Liver (tissue), 9 donors: Measurements from ENCODE around the gene THOC5. TPM values are rescaled to one million over a fixed set of nuclear protein-coding genes. Genes with fewer than 3 reads are reported as not detected.

Source experiments
- DNase-seq: peaks from one replicate; pipeline ENCODE4 v3.0.0-alpha.2; 2017; ENCODE audit warnings: low spot score
- H3K27ac ChIP-seq, 2 donors: one replicate each; pipeline ENCODE4 v1.7.0; 2013; ENCODE audit warnings: inconsistent platforms in 2 of 2, low read length in 2 of 2, control low read depth in 1 of 2, low read depth in 1 of 2, mild to moderate bottlenecking in 1 of 2
- H3K27me3 ChIP-seq, 4 donors: one replicate each; pipeline versions ENCODE4 v1.6.1 to v1.7.0; 2013; ENCODE audit warnings: low read length in 3 of 4, inconsistent platforms in 1 of 4, mild to moderate bottlenecking in 1 of 4, moderate library complexity in 1 of 4; ENCODE audit not compliant: control insufficient read depth in 4 of 4, insufficient read depth in 4 of 4
- H3K36me3 ChIP-seq, 4 donors: one replicate each; pipeline versions ENCODE4 v1.6.1 to v1.7.0; 2013; ENCODE audit warnings: low read length in 3 of 4, mild to moderate bottlenecking in 3 of 4, low read depth in 1 of 4, moderate library complexity in 1 of 4; ENCODE audit not compliant: control insufficient read depth in 4 of 4, insufficient read depth in 3 of 4
- H3K4me1 ChIP-seq, 4 donors: one replicate each; pipeline versions ENCODE4 v1.6.1 to v1.7.0; 2013; ENCODE audit warnings: low read length in 3 of 4, mild to moderate bottlenecking in 3 of 4, moderate library complexity in 1 of 4; ENCODE audit not compliant: control insufficient read depth in 4 of 4, insufficient read depth in 4 of 4
- H3K4me3 ChIP-seq, 3 donors: one replicate each; pipeline versions ENCODE4 v1.6.1 to v1.7.0; 2013; ENCODE audit warnings: low read length in 3 of 3, control low read depth in 1 of 3, low read depth in 1 of 3, mild to moderate bottlenecking in 1 of 3
- H3K9ac ChIP-seq, 2 donors: one replicate each; pipeline ENCODE4 v1.7.0; 2013; ENCODE audit warnings: low read length in 2 of 2, mild to moderate bottlenecking in 2 of 2, moderate library complexity in 2 of 2, control low read depth in 1 of 2, low read depth in 1 of 2
- H3K9me3 ChIP-seq, 4 donors: one replicate each; pipeline versions ENCODE4 v1.6.1 to v1.7.0; 2013; ENCODE audit warnings: low read length in 3 of 4; ENCODE audit not compliant: control insufficient read depth in 4 of 4
- EGR1 ChIP-seq, 2 donors: IDR thresholded peaks; 2 replicates each; pipeline ENCODE4 v1.6.1; 2016 to 2018; ENCODE audit warnings: antibody characterized with exemption in 2 of 2, low read depth in 2 of 2
- FOXA1 ChIP-seq: IDR thresholded peaks from 2 replicates; pipeline ENCODE4 v1.6.1; 2016; ENCODE audit warnings: antibody characterized with exemption
- GABPA ChIP-seq, 2 donors: IDR thresholded peaks in 1 of 2; conservative IDR thresholded peaks in 1 of 2; 2 replicates each; pipeline ENCODE4 v1.6.1; 2016; ENCODE audit warnings: antibody characterized with exemption in 2 of 2, mild to moderate bottlenecking in 1 of 2, moderate library complexity in 1 of 2
- HNF4A ChIP-seq, 2 donors: conservative IDR thresholded peaks; 2 replicates each; pipeline ENCODE4 v1.6.1; 2016; ENCODE audit warnings: antibody characterized with exemption in 2 of 2, mild to moderate bottlenecking in 2 of 2
- JUND ChIP-seq, 2 donors: IDR thresholded peaks; 2 replicates each; pipeline ENCODE4 v1.6.1; 2016; ENCODE audit warnings: antibody characterized with exemption in 2 of 2
- MAX ChIP-seq: IDR thresholded peaks from 2 replicates; pipeline ENCODE4 v1.6.1; 2016; ENCODE audit warnings: antibody characterized with exemption
- NR2F2 ChIP-seq: IDR thresholded peaks from 2 replicates; pipeline ENCODE4 v1.6.1; 2016; ENCODE audit warnings: antibody characterized with exemption
- SP1 ChIP-seq: IDR thresholded peaks from 2 replicates; pipeline ENCODE4 v1.6.1; 2018; ENCODE audit warnings: antibody characterized with exemption, mild to moderate bottlenecking
- TAF1 ChIP-seq: conservative IDR thresholded peaks from 2 replicates; pipeline ENCODE4 v1.6.1; 2016; ENCODE audit warnings: antibody characterized with exemption, mild to moderate bottlenecking
- YY1 ChIP-seq: IDR thresholded peaks from 2 replicates; pipeline ENCODE4 v1.6.1; 2016; ENCODE audit warnings: antibody characterized with exemption, mild to moderate bottlenecking
- WGBS: extraction: QIAGEN DNeasy Blood & Tissue Kit; methylation state at CpG from one replicate; pipeline ENCODE4 v1.1.7; 2013; 5-methylcytosine and 5-hydroxymethylcytosine counted together
- polyA plus RNA-seq, 2 donors: library from polyadenylated mRNA; stranded (reverse) in 1 of 2; unstranded in 1 of 2; fragments of 200-250 nt in 1 of 2; fragments of >200 nt in 1 of 2; fragmentation: Nextera tagmentation in 1 of 2; extraction: Ambion mirVana in 1 of 2; gene quantifications; one replicate each; pipeline versions ENCODE4 v1.2.1 to v1.2.3, GENCODE V29; 2013 to 2015
- total RNA-seq, 2 donors: library from RNA; depleted of rRNA; stranded (reverse); fragments of >200 nt; gene quantifications; one replicate each; pipeline ENCODE4 v1.2.3, GENCODE V29; 2014
- TF ChIP-seq, protein P1 (sequence below): IDR thresholded peaks from 2 replicates; pipeline ENCODE4 v1.6.1; 2016; ENCODE audit warnings: antibody characterized with exemption
- TF ChIP-seq, protein P2 (sequence below): fragments of 150-350 bp; IDR thresholded peaks from 2 replicates; pipeline ENCODE4 v1.5.1; 2017; ENCODE audit warnings: improper control_type of control experiment, low read depth, low read length; ENCODE audit not compliant: missing input control
- TF ChIP-seq, protein P3 (sequence below): IDR thresholded peaks from 2 replicates; pipeline ENCODE4 v1.6.1; 2016; ENCODE audit warnings: antibody characterized with exemption
- donor health status: healthy.
- donor health status: healthy.
- donor health status: healthy.
- donor health status: healthy.
- donor health status: healthy.

Gene THOC5
- total and polyA plus RNA-seq, 4 donors, result 7.4 to 25.1 (median 14.5) TPM

- DNase-seq, result no peak
- H3K9me3 ChIP-seq, result no peaks in the 10 kb centered on the region
- H3K4me1 ChIP-seq, result peaks cover 5 to 21% (median 9%) of the 10 kb centered on the region in 4 donors
- no peak overlapping the region for H3K4me3 ChIP-seq
- no peak overlapping the region for H3K27ac ChIP-seq
- TF ChIP-seq JUND (IDR thresholded peaks at IDR 0.05) (no peak), GABPA (IDR thresholded peaks at IDR 0.05 in 1 of 2, conservative IDR thresholded peaks at IDR 0.05 in 1 of 2) (no peak)
- peaks cover 3 to 49% (median 27%) of the 10 kb centered on the region in 4 donors for H3K36me3 ChIP-seq
- no peak overlapping the region for H3K9ac ChIP-seq
- 100% methylated on average over 1 of the region's 1 CpG for WGBS
- H3K27me3 ChIP-seq, result no peaks in the 10 kb centered on the region
Measured at GRCh38 chr22:29519996-29520395, 33.6 kb downstream of the THOC5 start.

- Histone ChIP-seq H3K9ac (no peak overlapping the region), H3K27ac (no peak overlapping the region), H3K4me1 (peaks cover 4 to 15% (median 7%) of the 10 kb centered on the region in 4 donors), H3K4me3 (no peak overlapping the region), H3K9me3 (no peaks in the 10 kb centered on the region), H3K27me3 (no peaks in the 10 kb centered on the region), H3K36me3 (peaks cover 2 to 43% (median 25%) of the 10 kb centered on the region in 4 donors)
- no peak for DNase-seq
- TF ChIP-seq, protein P1, sequence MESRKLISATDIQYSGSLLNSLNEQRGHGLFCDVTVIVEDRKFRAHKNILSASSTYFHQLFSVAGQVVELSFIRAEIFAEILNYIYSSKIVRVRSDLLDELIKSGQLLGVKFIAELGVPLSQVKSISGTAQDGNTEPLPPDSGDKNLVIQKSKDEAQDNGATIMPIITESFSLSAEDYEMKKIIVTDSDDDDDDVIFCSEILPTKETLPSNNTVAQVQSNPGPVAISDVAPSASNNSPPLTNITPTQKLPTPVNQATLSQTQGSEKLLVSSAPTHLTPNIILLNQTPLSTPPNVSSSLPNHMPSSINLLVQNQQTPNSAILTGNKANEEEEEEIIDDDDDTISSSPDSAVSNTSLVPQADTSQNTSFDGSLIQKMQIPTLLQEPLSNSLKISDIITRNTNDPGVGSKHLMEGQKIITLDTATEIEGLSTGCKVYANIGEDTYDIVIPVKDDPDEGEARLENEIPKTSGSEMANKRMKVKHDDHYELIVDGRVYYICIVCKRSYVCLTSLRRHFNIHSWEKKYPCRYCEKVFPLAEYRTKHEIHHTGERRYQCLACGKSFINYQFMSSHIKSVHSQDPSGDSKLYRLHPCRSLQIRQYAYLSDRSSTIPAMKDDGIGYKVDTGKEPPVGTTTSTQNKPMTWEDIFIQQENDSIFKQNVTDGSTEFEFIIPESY, result no peak
- no peak for TF ChIP-seq YY1
- TF ChIP-seq, protein P2, sequence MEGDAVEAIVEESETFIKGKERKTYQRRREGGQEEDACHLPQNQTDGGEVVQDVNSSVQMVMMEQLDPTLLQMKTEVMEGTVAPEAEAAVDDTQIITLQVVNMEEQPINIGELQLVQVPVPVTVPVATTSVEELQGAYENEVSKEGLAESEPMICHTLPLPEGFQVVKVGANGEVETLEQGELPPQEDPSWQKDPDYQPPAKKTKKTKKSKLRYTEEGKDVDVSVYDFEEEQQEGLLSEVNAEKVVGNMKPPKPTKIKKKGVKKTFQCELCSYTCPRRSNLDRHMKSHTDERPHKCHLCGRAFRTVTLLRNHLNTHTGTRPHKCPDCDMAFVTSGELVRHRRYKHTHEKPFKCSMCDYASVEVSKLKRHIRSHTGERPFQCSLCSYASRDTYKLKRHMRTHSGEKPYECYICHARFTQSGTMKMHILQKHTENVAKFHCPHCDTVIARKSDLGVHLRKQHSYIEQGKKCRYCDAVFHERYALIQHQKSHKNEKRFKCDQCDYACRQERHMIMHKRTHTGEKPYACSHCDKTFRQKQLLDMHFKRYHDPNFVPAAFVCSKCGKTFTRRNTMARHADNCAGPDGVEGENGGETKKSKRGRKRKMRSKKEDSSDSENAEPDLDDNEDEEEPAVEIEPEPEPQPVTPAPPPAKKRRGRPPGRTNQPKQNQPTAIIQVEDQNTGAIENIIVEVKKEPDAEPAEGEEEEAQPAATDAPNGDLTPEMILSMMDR, result no peak
- no peak for TF ChIP-seq SP1
- no peak for TF ChIP-seq NR2F2
- no peak for TF ChIP-seq TAF1
- no peak for TF ChIP-seq EGR1 (IDR thresholded peaks at IDR 0.05; ENCODE audit: low read depth in 2 of 2)
- TF ChIP-seq, protein P3, sequence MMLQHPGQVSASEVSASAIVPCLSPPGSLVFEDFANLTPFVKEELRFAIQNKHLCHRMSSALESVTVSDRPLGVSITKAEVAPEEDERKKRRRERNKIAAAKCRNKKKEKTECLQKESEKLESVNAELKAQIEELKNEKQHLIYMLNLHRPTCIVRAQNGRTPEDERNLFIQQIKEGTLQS, result no peak
- WGBS, result 93% methylated on average over 5 of the region's 5 CpGs
Measured at GRCh38 chr22:29518427-29518826, 35.1 kb downstream of the THOC5 start.

GRCh38 chr22:29517215-29517908 lies 36.2 kb downstream of the THOC5 start:
- no peak overlapping the region for H3K27ac ChIP-seq
- H3K4me3 ChIP-seq, result no peak overlapping the region
- H3K4me1 ChIP-seq, result peaks cover 4 to 15% (median 7%) of the 10 kb centered on the region in 4 donors
- 40% methylated on average over 5 of the region's 5 CpGs for WGBS
- H3K27me3 ChIP-seq, result no peaks in the 10 kb centered on the region
- H3K9ac ChIP-seq, result no peak overlapping the region
- H3K36me3 ChIP-seq, result peaks cover 2 to 43% (median 28%) of the 10 kb centered on the region in 4 donors
- DNase-seq, result no peak
- H3K9me3 ChIP-seq, result no peaks in the 10 kb centered on the region
- peak; percentile 23 for TF ChIP-seq YY1
- TF ChIP-seq MAX, result peak; percentile 32
- peak; percentile 50 for TF ChIP-seq FOXA1
- TF ChIP-seq, protein P1, result no peak
- peak; percentile 19 for TF ChIP-seq NR2F2
- TF ChIP-seq, protein P2, result no peak
- TF ChIP-seq HNF4A (conservative IDR thresholded peaks at IDR 0.05), result peak; percentile 54 to 62
